CD4-positive, alpha-beta T cell treated with Interleukin-6 for 4 hours (primary cell): ENCODE measurements around the gene CDH1.

Source experiments
- DNase-seq: peaks from one replicate; pipeline ENCODE4 v3.0.0-alpha.2; 2020; ENCODE audit warnings: mixed read lengths

The CDH1 gene

DNA sequence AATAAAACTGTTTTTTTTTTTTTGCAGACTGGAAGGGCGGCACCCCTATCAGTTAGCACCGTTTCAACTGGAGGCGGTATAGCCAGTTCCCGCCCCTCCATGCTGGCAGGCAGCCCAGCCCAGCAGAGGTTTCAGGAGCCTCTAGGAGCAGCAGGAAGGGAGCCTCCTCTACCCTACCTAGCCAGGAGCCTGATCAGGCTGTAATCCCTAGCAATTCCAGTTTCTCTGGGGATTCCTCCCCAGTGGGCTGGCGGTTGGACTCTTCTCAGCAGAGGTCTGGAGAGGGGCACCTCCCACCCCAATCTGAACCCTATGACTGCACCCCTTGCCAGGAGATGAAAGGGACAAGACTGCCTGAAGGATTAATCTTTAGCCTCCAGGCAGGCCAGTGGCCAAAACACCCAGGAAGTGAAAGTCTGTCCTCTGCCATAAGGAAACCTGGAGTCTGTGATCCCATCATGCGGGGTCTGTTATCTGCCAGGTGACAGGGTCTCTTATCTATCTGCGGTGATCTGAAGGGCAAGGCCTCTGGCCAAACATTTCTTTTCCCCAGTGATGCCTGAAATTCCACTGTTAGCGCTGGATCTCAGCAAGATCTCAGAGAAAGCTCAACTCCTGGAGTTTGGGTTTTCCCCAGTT is 4.9 kb upstream of the CDH1 start:
- DNase-seq, result no peak

GRCh38 chr16:68732741-68733399 is 4.2 kb upstream of the CDH1 start:
- DNase-seq, result no peak

GRCh38 chr16:68733570-68733969 is 3.5 kb upstream of the CDH1 start:
- no peak for DNase-seq

- DNase-seq, result no peak
Measured at GRCh38 chr16:68734782-68735181, 2.3 kb upstream of the CDH1 start.

DNA sequence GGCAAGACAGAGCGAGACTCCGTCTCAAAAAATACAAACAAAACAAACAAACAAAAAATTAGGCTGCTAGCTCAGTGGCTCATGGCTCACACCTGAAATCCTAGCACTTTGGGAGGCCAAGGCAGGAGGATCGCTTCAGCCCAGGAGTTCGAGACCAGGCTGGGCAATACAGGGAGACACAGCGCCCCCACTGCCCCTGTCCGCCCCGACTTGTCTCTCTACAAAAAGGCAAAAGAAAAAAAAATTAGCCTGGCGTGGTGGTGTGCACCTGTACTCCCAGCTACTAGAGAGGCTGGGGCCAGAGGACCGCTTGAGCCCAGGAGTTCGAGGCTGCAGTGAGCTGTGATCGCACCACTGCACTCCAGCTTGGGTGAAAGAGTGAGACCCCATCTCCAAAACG is 531 bp upstream of the CDH1 start:
- DNase-seq, result no peak

DNA sequence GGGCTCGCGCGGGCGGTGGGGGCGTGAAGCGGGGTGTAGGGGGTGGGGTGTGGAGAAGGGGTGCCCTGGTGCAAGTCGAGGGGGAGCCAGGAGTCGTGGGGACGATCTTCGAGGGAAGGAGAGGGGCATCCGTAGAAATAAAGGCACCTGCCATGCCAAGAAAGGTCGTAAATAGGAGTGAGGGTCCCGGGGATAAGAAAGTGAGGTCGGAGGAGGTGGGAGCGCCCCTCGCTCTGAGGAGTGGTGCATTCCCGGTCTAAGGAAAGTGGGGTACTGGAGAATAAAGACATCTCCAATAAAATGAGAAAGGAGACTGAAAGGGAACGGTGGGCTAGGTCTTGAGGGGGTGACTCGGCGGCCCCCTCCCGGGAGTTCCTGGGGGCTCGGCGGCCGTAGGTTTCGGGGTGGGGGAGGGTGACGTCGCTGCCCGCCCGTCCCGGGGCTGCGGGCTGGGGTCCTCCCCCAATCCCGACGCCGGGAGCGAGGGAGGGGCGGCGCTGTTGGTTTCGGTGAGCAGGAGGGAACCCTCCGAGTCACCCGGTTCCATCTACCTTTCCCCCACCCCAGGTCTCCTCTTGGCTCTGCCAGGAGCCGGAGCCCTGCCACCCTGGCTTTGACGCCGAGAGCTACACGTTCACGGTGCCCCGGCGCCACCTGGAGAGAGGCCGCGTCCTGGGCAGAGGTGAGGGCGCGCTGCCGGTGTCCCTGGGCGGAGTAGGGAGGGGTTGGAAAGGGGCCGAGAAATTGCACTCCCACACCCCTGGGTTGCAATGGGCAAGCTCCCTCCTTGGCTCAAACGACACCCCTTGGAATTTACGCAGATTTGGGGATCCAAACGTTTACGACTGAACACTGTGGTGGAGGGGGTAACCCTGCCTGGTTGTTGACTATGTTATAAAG is 888 bp downstream of the CDH1 start:
- no peak for DNase-seq

- no peak for DNase-seq
Measured at GRCh38 chr16:68739964-68740627, 3.0 kb downstream of the CDH1 start.

DNA sequence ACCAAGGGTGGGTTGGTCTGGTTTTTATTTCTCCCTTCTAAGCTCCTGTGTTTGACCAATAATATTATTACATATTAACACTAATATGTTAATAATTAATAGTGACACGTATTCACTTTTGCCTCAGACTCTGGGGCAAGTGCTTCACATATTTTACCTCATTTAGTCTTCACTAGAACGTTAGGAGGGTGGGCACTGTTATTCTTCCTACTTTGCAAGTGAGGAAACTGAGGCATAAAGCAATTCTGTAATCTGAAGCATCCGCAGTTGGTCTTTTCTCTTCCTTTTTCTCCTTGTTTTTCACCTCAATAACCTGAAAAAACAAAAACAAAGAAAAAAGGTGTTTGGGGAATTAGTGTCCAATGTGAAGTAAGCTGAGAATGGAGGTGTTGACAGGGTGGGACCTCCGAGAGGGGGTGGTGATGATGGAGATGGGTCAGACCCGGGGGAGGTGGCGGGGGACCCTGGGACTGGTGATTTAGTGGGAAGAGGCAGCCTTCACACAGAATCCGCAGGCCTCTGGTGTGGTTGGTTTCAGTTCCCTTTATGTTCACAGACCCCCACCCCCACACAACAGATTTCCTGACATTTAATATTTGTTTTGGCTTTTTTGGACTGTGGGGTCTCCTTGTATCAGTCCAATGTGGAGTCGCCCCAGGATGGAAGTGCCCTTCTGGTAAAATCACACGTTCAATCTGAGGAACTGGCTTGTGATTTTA is 3.7 kb downstream of the CDH1 start:
- no peak for DNase-seq

- DNase-seq, result no peak
Measured at GRCh38 chr16:68743664-68744063, 6.6 kb downstream of the CDH1 start.

GRCh38 chr16:68744744-68745280 is 7.7 kb downstream of the CDH1 start:
- no peak for DNase-seq

GRCh38 chr16:68746951-68747350 is 9.9 kb downstream of the CDH1 start:
- DNase-seq, result no peak

GRCh38 chr16:68749432-68749831 is 12.3 kb downstream of the CDH1 start:
- DNase-seq, result no peak

GRCh38 chr16:68750193-68750695 is 13.2 kb downstream of the CDH1 start:
- DNase-seq, result no peak

DNA sequence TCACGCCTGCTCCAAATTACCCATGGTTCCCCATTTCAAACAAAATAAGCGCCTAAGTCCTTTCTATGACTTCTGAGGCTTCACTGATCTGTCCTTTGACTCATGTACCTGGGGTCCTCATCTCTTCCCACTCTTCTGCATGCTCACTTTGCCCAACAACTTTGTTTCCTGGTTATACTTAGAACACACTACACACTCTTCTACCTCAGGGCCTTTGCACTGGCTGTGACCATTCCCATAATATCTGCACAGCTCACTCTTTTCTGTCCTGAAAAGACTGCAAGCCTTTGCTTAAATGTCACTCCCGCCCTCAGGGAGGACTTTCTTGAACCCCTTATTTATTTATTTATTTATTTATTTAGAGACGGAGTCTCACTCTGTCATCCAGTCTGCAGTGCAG is 14.1 kb downstream of the CDH1 start:
- DNase-seq, result no peak

DNA sequence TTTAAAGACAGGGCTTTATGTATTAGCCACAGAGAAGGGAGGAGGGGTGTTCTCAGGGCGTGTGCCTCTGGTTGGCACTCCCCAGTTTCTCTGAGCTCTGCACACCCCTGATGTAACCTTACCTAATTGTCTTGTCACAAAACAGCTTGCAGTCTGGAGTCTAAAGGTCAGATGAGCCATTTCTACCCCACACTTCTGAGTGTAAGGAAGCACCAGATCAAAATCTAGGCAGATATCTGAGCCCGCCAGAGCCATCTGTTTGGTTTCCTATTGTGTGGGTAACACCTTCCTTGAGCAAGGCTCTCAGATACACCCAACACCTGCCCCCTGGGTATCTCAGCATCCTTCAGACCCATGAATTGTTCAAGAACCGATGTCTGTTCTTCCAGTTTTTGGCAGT is 15.5 kb downstream of the CDH1 start:
- peak; percentile 5 for DNase-seq

GRCh38 chr16:68754084-68754792 is 17.1 kb downstream of the CDH1 start:
- DNase-seq, result no peak

DNA sequence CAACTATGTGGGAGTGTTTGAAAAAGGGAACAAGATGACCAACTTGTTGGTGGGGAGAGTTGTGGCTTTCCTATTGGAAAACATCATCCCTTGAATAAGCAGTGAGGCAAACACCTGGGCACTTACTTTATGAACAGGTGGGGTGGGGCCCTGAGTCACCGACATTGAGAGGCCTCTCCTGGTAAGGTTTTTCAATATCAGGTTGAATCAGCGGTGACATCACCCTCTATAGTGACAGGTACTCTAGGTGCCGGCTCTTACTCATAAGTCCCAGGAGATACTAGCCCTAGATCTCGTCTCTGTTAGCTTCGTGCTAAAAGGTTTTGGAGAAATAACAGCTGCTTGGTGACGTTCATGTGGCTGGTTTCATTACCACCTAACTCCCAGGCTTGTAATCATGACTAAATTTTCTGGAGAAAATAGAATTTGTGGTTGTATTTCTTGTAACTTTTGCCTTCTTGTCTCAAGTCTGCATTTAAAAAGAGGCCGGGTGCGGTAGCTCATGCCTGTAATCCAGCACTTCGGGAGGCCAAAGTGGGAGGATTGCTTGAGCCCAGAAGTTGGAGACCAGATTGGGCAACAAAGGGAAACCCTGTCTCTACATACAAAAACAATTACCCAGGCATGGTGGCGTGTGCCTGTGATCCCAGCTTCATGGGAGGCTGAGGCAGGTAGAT is 19.3 kb downstream of the CDH1 start:
- DNase-seq, result peak; percentile 29

GRCh38 chr16:68757625-68757935 is 20.5 kb downstream of the CDH1 start:
- DNase-seq, result no peak

DNA sequence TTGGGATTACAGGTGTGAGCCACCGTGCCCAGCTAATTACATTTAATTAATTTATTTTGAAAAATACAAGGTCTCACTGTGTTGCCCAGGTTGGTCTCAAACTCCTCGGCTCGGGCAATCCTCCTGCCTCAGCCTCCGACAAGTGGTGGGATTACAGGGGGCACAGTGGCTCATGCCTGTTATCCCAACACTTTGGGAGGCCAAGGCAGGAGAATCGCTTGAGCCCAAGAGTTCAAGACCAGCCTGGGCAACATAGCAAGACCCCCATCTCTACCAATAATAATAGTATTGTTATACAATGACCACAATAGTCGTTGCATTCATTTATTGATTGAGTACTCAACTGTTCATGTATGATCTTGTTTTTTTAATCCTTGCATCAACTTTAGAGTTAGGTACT is 22.0 kb downstream of the CDH1 start:
- no peak for DNase-seq

DNA sequence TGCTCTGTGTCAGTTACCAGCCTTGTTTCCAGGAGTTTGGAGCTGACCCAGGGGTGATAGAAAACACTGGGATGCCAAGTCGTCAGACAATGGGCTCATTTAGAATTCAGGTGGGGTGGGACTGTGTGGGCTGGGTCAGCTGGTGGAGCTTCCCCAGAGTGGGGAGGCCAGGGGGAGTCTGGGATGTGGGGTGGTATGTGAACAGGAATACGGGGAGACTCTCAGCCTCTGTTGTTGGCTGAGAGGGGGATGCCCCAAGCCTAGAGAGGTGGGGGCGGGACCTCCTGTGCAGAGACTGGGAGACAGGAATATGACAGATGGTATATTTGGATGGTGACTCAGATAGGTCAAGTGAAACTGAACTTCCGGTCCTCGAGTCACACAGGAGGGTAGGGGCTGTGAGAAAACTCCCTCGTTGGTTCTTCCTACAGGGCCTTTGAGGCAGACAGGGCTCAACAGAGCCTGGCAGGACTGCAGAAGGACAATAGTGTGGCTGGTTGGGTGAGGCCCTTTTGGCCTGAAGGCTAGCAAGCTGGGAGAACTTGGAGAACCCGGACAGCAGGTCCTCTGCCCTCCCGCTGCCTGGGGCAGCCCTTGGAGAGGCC is 23.7 kb downstream of the CDH1 start:
- DNase-seq, result no peak
